Neural crest cell (in vitro differentiated cells): ENCODE data around the gene DEFB124. TPM values are rescaled to one million over a fixed set of nuclear protein-coding genes. Genes with fewer than 3 reads are reported as not detected.

Experiments used
- DNase-seq: peaks from one replicate; pipeline ENCODE4 v3.0.0; 2021; ENCODE audit warnings: low read depth, mixed read lengths, low spot score
- H3K27ac Mint-ChIP-seq: one replicate; pipeline ENCODE4 v1.8.0; 2021; ENCODE audit warnings: mild to moderate bottlenecking, mixed read lengths; ENCODE audit not compliant: unreplicated experiment
- H3K27me3 Mint-ChIP-seq: 2 replicates; pipeline ENCODE4 v1.8.0; 2021; ENCODE audit warnings: low read depth, mild to moderate bottlenecking, mixed read lengths
- H3K36me3 Mint-ChIP-seq: 2 replicates; pipeline ENCODE4 v1.8.0; 2021; ENCODE audit warnings: low read depth, mild to moderate bottlenecking, mixed read lengths
- H3K4me1 Mint-ChIP-seq: 2 replicates; pipeline ENCODE4 v1.8.0; 2021; ENCODE audit warnings: mixed read lengths
- H3K4me3 Mint-ChIP-seq: one replicate; pipeline ENCODE4 v1.8.0; 2021; ENCODE audit warnings: mild to moderate bottlenecking, mixed read lengths
- H3K9me3 Mint-ChIP-seq: 2 replicates; pipeline ENCODE4 v1.8.0; 2021; ENCODE audit warnings: mixed read lengths
- CTCF ChIP-seq: fragments of 200-600 bp; sonication (generic); conservative IDR thresholded peaks from 2 replicates; pipeline ENCODE4 v1.5.0; 2021; ENCODE audit warnings: antibody characterized with exemption, mild to moderate bottlenecking
- total RNA-seq: library from RNA; stranded (reverse); gene quantifications from 2 replicates; pipeline ENCODE4 v1.2.1, GENCODE V29; 2021

Gene DEFB124
- total RNA-seq, 1 donor from 2014 or later: not detected

GRCh38 chr20:31485450-31486339 lies 10.8 kb upstream of the DEFB124 start:
- Mint-ChIP-seq H3K9me3 (peaks cover 14% of the 10 kb centered on the region), H3K4me3 (no peak overlapping the region), H3K27ac (no peak overlapping the region), H3K36me3 (no peaks in the 10 kb centered on the region), H3K4me1 (no peaks in the 10 kb centered on the region), H3K27me3 (peaks cover 30% of the 10 kb centered on the region)
- TF ChIP-seq CTCF: no peak
- no peak for DNase-seq

- no peaks in the 10 kb centered on the region for H3K36me3 Mint-ChIP-seq
- no peaks in the 10 kb centered on the region for H3K4me1 Mint-ChIP-seq
- H3K27me3 Mint-ChIP-seq: peaks cover 25% of the 10 kb centered on the region
- no peak for TF ChIP-seq CTCF
- DNase-seq: no peak
- H3K27ac Mint-ChIP-seq: no peak overlapping the region
- H3K9me3 Mint-ChIP-seq: peaks cover 17% of the 10 kb centered on the region
- no peak overlapping the region for H3K4me3 Mint-ChIP-seq
Measured at GRCh38 chr20:31484001-31484400, 9.1 kb upstream of the DEFB124 start.

- DNase-seq: no peak
- H3K27me3 Mint-ChIP-seq: peaks cover 2% of the 10 kb centered on the region
- peaks cover 8% of the 10 kb centered on the region for H3K36me3 Mint-ChIP-seq
- no peak for TF ChIP-seq CTCF
- H3K27ac Mint-ChIP-seq: no peak overlapping the region
- H3K4me1 Mint-ChIP-seq: no peaks in the 10 kb centered on the region
- peaks cover 30% of the 10 kb centered on the region for H3K9me3 Mint-ChIP-seq
- H3K4me3 Mint-ChIP-seq: no peak overlapping the region
Measured at GRCh38 chr20:31476643-31477215, 1.8 kb upstream of the DEFB124 start.

- Mint-ChIP-seq H3K9me3 (peaks cover 26% of the 10 kb centered on the region), H3K27me3 (peaks cover 2% of the 10 kb centered on the region), H3K27ac (no peak overlapping the region), H3K4me3 (no peak overlapping the region), H3K4me1 (no peaks in the 10 kb centered on the region), H3K36me3 (peaks cover 8% of the 10 kb centered on the region)
- no peak for TF ChIP-seq CTCF
- no peak for DNase-seq
Measured at GRCh38 chr20:31476294-31476585, 1.3 kb upstream of the DEFB124 start.

- H3K4me1 Mint-ChIP-seq: no peaks in the 10 kb centered on the region
- no peak overlapping the region for H3K27ac Mint-ChIP-seq
- H3K27me3 Mint-ChIP-seq: peaks cover 2% of the 10 kb centered on the region
- TF ChIP-seq CTCF: no peak
- peaks cover 25% of the 10 kb centered on the region for H3K9me3 Mint-ChIP-seq
- no peak overlapping the region for H3K4me3 Mint-ChIP-seq
- no peak for DNase-seq
- H3K36me3 Mint-ChIP-seq: peaks cover 8% of the 10 kb centered on the region
Measured at GRCh38 chr20:31475472-31476293, 756 bp upstream of the DEFB124 start.
